ENCODE results near the gene LRMDA. TPM values are rescaled to one million over a fixed set of nuclear protein-coding genes. Genes with fewer than 3 reads are reported as not detected.

The LRMDA gene
- total RNA-seq, 1 donor from 2014 or later: 19.4 TPM

GRCh38 chr10:75634947-75635346 is 203.5 kb downstream of the LRMDA start:
- TF ChIP-seq, protein P1, sequence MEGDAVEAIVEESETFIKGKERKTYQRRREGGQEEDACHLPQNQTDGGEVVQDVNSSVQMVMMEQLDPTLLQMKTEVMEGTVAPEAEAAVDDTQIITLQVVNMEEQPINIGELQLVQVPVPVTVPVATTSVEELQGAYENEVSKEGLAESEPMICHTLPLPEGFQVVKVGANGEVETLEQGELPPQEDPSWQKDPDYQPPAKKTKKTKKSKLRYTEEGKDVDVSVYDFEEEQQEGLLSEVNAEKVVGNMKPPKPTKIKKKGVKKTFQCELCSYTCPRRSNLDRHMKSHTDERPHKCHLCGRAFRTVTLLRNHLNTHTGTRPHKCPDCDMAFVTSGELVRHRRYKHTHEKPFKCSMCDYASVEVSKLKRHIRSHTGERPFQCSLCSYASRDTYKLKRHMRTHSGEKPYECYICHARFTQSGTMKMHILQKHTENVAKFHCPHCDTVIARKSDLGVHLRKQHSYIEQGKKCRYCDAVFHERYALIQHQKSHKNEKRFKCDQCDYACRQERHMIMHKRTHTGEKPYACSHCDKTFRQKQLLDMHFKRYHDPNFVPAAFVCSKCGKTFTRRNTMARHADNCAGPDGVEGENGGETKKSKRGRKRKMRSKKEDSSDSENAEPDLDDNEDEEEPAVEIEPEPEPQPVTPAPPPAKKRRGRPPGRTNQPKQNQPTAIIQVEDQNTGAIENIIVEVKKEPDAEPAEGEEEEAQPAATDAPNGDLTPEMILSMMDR (IDR thresholded peaks at IDR 0.05; ENCODE audit: unreplicated experiment): no peak
- Mint-ChIP-seq H3K4me3 (ENCODE audit: unreplicated experiment) (no peak overlapping the region), H3K4me1 (ENCODE audit: unreplicated experiment) (peaks cover 4% of the 10 kb centered on the region), H3K27ac (ENCODE audit: unreplicated experiment) (no peak overlapping the region), H3K9me3 (ENCODE audit: unreplicated experiment) (no peaks in the 10 kb centered on the region), H3K36me3 (ENCODE audit: low read depth, unreplicated experiment) (no peaks in the 10 kb centered on the region), H3K27me3 (ENCODE audit: unreplicated experiment) (peaks cover 2% of the 10 kb centered on the region)
- no peak for DNase-seq (ENCODE audit: low spot score)

DNA sequence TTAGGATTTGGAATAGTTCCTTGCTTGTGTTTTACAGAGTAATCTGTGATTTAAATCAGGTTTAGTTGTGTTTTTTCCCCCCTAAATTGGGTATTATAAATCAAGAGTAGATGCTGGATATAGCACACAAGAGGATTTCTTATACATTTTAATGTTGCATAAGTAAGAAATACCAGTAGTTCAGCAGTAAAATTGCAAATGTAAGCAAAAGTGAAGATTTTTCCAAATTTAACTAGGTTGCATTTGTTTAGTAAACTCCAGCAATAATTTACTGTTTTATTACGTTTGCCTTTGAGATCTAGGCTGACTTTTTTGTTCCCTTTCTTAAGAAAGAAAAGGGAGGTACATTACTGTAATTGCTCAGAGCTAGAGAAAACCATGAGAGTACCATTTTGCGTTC is 207.3 kb downstream of the LRMDA start:
- Mint-ChIP-seq H3K36me3 (ENCODE audit: low read depth, unreplicated experiment) (no peaks in the 10 kb centered on the region), H3K27me3 (ENCODE audit: unreplicated experiment) (peaks cover 2% of the 10 kb centered on the region), H3K4me3 (ENCODE audit: unreplicated experiment) (no peak overlapping the region), H3K27ac (ENCODE audit: unreplicated experiment) (no peak overlapping the region), H3K4me1 (ENCODE audit: unreplicated experiment) (peaks cover 3% of the 10 kb centered on the region), H3K9me3 (ENCODE audit: unreplicated experiment) (no peaks in the 10 kb centered on the region)
- TF ChIP-seq, protein P1 (IDR thresholded peaks at IDR 0.05; ENCODE audit: unreplicated experiment): no peak
- DNase-seq (ENCODE audit: low spot score): no peak

DNA sequence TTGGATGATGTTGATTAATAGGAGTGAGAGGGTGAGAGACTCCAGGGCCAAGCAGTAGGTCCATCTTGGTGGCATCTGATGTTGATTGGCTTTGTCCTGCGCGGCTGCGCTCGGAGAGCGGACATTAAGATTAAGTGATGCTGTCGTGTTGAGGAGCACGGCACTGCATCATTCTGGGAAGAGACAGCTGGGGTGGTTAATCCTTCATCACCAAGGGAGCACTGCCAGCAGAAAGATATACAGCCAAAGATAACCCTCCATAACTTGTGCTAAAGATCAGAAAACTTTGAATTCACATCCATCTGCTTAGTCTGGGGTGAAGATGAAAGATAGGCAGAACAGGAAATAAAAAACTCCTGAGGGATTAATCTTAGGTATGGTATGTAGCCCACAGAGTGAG is 208.3 kb downstream of the LRMDA start:
- Mint-ChIP-seq H3K27ac (ENCODE audit: unreplicated experiment) (no peak overlapping the region), H3K4me3 (ENCODE audit: unreplicated experiment) (no peak overlapping the region), H3K9me3 (ENCODE audit: unreplicated experiment) (no peaks in the 10 kb centered on the region), H3K4me1 (ENCODE audit: unreplicated experiment) (peaks cover 3% of the 10 kb centered on the region), H3K36me3 (ENCODE audit: low read depth, unreplicated experiment) (no peaks in the 10 kb centered on the region), H3K27me3 (ENCODE audit: unreplicated experiment) (peaks cover 2% of the 10 kb centered on the region)
- TF ChIP-seq, protein P1 (IDR thresholded peaks at IDR 0.05; ENCODE audit: unreplicated experiment): no peak
- no peak for DNase-seq (ENCODE audit: low spot score)

- peaks cover under 1% of the 10 kb centered on the region for H3K4me1 Mint-ChIP-seq (ENCODE audit: unreplicated experiment)
- no peak for DNase-seq (ENCODE audit: low spot score)
- TF ChIP-seq, protein P1 (IDR thresholded peaks at IDR 0.05; ENCODE audit: unreplicated experiment): no peak
- no peak overlapping the region for H3K4me3 Mint-ChIP-seq (ENCODE audit: unreplicated experiment)
- H3K27ac Mint-ChIP-seq (ENCODE audit: unreplicated experiment): no peak overlapping the region
- no peaks in the 10 kb centered on the region for H3K36me3 Mint-ChIP-seq (ENCODE audit: low read depth, unreplicated experiment)
- H3K9me3 Mint-ChIP-seq (ENCODE audit: unreplicated experiment): no peaks in the 10 kb centered on the region
- H3K27me3 Mint-ChIP-seq (ENCODE audit: unreplicated experiment): peaks cover 2% of the 10 kb centered on the region
Observed at GRCh38 chr10:75640381-75640780, 209.0 kb downstream of the LRMDA start.

DNA sequence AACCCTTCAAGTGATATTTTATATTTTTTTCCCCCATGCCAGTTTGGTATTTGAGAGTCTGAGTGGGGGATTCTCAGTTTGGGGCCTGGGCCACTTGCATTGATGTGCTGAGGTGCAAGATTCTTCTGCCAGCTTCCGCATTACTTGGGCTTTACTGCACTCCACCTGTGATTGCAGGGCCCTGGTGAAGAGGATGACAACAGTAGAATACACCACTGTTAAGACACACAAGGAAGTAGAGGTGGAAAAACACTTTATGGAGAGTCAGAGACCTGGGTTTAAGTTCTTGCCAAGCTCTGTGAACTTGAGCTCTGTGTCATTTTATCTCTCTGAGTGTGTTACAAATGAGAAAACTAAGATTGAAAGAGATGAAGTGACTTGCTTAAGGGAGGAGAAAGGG is 209.4 kb downstream of the LRMDA start:
- DNase-seq (ENCODE audit: low spot score): no peak
- H3K9me3 Mint-ChIP-seq (ENCODE audit: unreplicated experiment): no peaks in the 10 kb centered on the region
- TF ChIP-seq, protein P1 (IDR thresholded peaks at IDR 0.05; ENCODE audit: unreplicated experiment): no peak
- peaks cover 3% of the 10 kb centered on the region for H3K36me3 Mint-ChIP-seq (ENCODE audit: low read depth, unreplicated experiment)
- peaks cover 4% of the 10 kb centered on the region for H3K4me1 Mint-ChIP-seq (ENCODE audit: unreplicated experiment)
- peaks cover 2% of the 10 kb centered on the region for H3K27me3 Mint-ChIP-seq (ENCODE audit: unreplicated experiment)
- no peak overlapping the region for H3K27ac Mint-ChIP-seq (ENCODE audit: unreplicated experiment)
- H3K4me3 Mint-ChIP-seq (ENCODE audit: unreplicated experiment): no peak overlapping the region
